Left cardiac atrium (tissue), 4 donors: ENCODE measurements around the gene GSG1L. TPM values are rescaled to one million over a fixed set of nuclear protein-coding genes. Genes with fewer than 3 reads are reported as not detected.
A peak's percentile ranks its signal among the peaks of the same experiment; 100 is the strongest.
"Not testable (repeated sequence)": the region's sequence is repeated elsewhere in the genome, so short reads cannot be mapped to it uniquely, and the experiment has no call there.

Experiments
- ATAC-seq, 2 donors: fragments of 200-7000 bp; cut with Tn5 transposase; one replicate each; pipeline ENCODE4 v1.9.1; 2020; ENCODE audit warnings: mild to moderate bottlenecking in 2 of 2, moderate library complexity in 2 of 2
- DNase-seq: peaks from one replicate; pipeline ENCODE4 v3.0.0-alpha.2; 2020
- intact Hi-C, 2 donors: fragments of 100-400 bp; cut with DNase I; formaldehyde crosslinking; loops; one replicate each; pipeline versions ENCODE4 v1.14.1 to v1.15.1; 2022 to 2023
- total RNA-seq, 2 donors: library from RNA; stranded (reverse); fragmentation: NEBNext Ultra II Directional; extraction: Animal tissue kit (Norgen Biotek cat#: 25700); gene quantifications; one replicate each; pipeline ENCODE4 v1.2.1, GENCODE V29; 2021
- donor health status: DM: no; HTN: yes; CAD: no.
- donor health status: DM: no; HTN: yes; CAD: no; lungs with severe emphysema.
- donor health status: DM: yes; HTN: yes; CAD: no.
- donor health status: Dilated cardiomyopathy.

GSG1L gene
- total RNA-seq, 2 donors from 2014 or later = 10.5 to 63.9 TPM

DNA sequence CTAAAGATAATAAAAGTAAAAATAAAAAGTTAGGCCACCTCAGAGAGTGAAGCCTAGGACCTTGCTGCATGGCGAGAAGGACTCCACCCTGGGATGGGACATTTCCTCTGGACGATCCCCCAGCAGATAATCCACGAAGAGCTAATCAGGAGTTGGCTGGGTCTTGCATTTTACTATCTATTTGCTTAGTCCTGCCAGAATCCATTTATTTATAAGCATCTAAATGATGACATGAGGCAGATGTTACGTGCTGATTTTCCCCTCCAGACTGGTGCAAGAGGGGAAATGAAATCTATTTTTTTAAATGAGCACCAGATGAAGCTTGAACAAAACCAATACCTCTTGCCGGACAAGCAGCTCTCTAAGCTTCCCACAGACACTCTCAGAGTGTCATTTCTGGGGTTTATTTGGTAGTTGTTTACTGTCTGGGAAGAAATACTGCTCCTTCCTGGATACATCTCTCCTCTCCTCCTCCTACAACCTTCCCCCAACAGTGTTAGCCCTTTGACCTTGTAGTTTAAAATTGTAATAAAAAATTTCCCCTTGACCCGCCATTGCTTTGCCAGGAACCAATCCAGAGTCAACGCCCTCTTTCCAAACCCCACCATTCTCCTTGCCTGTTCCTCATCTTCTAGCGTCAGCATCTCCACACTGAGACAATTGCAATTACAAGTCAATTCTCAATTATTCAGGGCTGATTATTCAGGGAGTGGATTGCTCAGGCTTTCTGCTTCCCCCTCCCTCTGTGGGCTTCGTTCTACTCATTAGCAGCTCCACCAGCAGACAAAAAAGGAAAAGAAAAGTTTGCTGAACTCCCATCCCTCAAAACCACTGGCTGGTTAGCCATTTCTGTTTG lies 63.0 kb downstream of the GSG1L start:
- ATAC-seq (no peak), DNase-seq (no peak)
- intact Hi-C loops = no loop called here

DNA sequence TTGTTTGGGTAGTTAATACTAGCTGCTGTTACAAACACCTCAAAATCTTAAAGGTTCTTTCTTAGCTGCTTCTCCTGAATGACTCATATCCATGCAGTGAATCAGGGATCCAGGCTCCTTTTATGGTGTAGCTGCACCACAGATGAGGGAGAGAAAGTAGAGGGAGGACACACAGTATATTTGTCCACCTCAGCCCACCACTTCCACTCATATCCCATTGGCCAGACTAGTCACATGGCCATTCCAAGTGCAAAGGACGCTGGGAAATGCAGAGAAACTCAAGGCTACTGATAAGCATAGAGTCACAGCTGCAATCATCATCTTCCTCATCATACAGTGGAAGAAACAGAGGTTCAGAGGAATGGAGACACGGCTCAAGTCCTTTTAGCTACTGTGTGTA lies 63.8 kb downstream of the GSG1L start:
- intact Hi-C loops = no loop called here
- DNase-seq = no peak
- peak in 1 of 2 donors; percentile 12 for ATAC-seq

- ATAC-seq (no peak), DNase-seq (no peak)
- intact Hi-C loops = no loop called here
Observed at GRCh38 chr16:27995378-27995777, 68.1 kb downstream of the GSG1L start.

GRCh38 chr16:27994686-27995085 lies 68.8 kb downstream of the GSG1L start:
- DNase-seq = no peak

GRCh38 chr16:27993587-27993986 lies 69.9 kb downstream of the GSG1L start:
- DNase-seq (no peak), ATAC-seq (no peak)
- intact Hi-C loops = no loop called here

More at GRCh38 chr16:27994686-27995085, 68.8 kb downstream of the GSG1L start:
- intact Hi-C loops = no loop called here
- ATAC-seq = peak in 1 of 2 donors; percentile 29

DNA sequence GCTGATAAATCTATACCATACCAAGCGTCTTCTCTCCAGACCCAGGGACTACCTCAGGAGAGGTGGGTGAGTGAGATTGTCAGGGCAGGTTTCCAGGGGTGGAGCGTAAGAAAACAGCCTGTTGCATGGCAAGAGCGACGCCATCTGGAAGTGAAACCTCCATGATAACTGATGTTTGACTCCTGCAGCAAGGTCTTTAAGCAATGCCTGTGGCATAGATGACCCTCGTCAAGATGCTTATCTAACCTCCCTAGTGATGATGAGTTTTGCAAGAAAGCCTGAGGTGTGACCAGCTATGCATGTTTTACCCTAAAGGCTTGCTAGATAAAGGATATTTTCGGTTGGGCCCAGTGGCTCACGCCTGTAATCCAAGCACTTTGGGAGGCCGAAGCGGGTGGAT lies 71.6 kb downstream of the GSG1L start:
- intact Hi-C loops = no loop called here
- no peak for DNase-seq

GRCh38 chr16:27985981-27986380 lies 77.5 kb downstream of the GSG1L start:
- ATAC-seq (no peak), DNase-seq (no peak)
- intact Hi-C loops = loop anchor here in 1 of 2 donors (10.0 kb wide), 1 partner anchor 261 kb away; no protein-coding TSS in a partner anchor

More for the DNA sequence above, 71.6 kb downstream of the GSG1L start:
- ATAC-seq = no peak

- ATAC-seq (no peak), DNase-seq (no peak)
- intact Hi-C loops = loop anchor here in 1 of 2 donors (10.0 kb wide), 1 partner anchor 259 kb away; no protein-coding TSS in a partner anchor
Observed at GRCh38 chr16:27984121-27984520, 79.4 kb downstream of the GSG1L start.

DNA sequence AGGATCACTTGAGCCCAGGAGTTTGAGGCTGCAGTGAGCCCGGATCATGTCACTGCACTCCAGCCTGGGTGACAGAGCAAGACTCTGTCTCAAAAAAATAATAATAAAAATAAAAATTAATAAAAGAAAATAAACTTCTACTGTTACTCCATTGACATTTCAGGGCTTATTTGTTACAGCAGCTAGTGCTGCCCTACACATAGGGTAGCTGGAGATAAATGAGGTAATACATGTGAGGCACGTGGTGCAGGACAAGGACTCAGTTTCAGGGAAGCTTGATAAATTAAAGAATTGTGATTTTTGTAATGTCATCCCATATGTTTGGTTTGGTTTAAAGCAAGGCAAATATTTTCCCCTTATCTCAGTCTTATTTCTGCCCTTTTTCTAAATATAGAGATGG lies 80.3 kb downstream of the GSG1L start:
- intact Hi-C loops = loop anchor here in 1 of 2 donors (10.0 kb wide), 1 partner anchor 258 kb away; no protein-coding TSS in a partner anchor

GRCh38 chr16:27982184-27982583 lies 81.3 kb downstream of the GSG1L start:
- no peak for DNase-seq
- intact Hi-C loops = loop anchor here in 1 of 2 donors (10.0 kb wide), 1 partner anchor 257 kb away; no protein-coding TSS in a partner anchor
- no peak for ATAC-seq

More for the DNA sequence above, 80.3 kb downstream of the GSG1L start:
- DNase-seq (no peak), ATAC-seq (no peak)

DNA sequence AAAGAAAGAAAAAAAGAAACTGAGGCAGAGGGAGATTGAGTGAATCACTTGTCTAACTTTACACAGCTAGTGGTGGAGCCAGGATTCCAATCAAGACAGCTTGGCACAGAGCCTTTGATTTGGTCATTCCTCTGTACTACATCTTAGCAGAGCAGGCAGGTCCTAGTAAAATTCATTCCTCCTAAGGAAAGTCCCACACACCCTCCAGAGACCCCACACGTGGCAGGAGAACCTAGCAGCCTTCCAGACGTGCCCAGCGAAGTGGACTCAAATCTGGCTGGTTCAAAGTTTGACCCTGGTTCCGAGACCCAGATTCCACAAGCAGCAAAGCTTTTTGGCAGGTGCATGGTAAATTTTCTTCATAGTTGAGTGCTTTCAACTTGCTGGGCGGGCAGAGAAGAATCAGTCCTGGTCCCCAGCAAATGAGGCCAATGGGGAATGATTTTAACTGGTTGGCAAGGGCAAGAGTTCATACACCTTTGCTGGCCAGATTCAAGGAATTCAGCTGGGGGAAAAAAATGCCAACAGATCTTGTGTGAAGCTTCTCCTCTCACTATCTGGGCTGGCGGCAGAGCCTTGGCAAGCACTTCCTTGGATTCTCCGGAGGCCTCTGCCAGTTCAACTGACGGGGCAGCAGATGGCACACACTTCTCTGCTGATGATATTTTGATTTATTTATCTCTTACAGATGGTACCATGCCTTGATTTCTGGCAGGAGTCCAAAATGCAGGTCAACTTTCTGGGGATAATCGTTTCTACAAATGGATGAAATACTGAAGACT lies 82.4 kb downstream of the GSG1L start:
- DNase-seq (peak; percentile 51), ATAC-seq (peak; percentile 85 to 87)
- intact Hi-C loops = loop anchor here in 1 of 2 donors (10.0 kb wide), 1 partner anchor 256 kb away; no protein-coding TSS in a partner anchor

DNA sequence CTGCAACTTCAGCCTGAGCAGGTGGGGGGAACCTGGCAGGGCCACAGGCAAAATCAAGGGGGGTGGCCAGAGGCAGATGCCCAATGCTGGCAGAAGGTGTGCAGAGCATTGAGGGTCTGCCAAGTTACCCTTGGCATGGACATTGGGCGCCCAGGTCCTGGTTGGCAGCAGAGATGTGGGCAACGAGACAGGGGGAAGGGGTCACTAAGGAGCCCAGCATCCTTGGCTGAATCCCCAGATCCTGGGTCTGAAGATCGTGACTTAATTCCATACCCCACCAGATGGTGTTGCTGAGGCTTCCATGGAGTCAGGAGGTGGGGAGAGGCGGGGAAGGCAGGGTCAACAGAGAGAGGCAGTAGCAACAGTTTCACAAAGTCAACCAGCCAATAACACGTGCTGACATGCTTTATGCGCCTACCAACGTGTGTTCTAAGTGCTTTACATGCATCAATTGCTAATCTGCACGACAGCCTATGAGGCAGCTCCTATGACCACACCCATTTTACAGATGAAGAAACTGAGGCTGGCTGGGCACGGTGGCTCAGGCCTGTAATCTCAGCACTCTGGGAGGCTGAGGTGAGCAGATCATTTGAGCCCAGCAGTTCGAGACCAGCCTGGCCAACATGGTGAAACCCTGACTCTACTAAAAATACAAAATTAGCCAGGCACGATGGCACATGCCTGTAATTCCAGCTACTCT lies 83.3 kb downstream of the GSG1L start:
- intact Hi-C loops = loop anchor here in 1 of 2 donors (10.0 kb wide), 1 partner anchor 255 kb away; no protein-coding TSS in a partner anchor
- DNase-seq (no peak), ATAC-seq (peak; percentile 5 to 36)

GRCh38 chr16:27979668-27980067 lies 83.8 kb downstream of the GSG1L start:
- DNase-seq, ATAC-seq: not testable (repeated sequence)
- intact Hi-C loops = loop anchor here in 1 of 2 donors (10.0 kb wide), 1 partner anchor 255 kb away; no protein-coding TSS in a partner anchor

DNA sequence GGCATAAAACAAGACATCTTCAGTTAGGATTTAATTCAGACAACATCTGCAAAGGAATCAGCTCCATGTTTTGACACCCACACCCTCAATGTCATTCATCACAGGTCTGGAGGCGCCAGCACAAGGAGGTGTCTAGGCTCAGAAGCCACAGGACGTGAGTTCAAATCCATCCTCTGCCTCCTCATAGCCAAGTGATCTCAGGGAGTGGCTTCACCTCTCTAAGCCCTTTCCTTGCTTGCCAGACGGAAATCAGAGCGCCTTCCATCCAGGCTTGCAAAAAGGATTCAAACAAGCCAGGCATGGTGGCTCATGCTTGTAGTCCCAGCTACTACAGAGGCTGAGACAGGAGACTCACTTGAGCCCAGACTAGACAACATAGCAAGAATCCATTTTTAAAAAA lies 84.6 kb downstream of the GSG1L start:
- ATAC-seq = no peak
- intact Hi-C loops = no loop called here
- no peak for DNase-seq

- intact Hi-C loops = no loop called here
- ATAC-seq (peak; percentile 78 to 85), DNase-seq (peak; percentile 70)
Observed at GRCh38 chr16:27977966-27978365, 85.5 kb downstream of the GSG1L start.

- intact Hi-C loops = no loop called here
- ATAC-seq (no peak), DNase-seq (no peak)
Observed at GRCh38 chr16:27976990-27977389, 86.5 kb downstream of the GSG1L start.

GRCh38 chr16:27974896-27975540 lies 88.5 kb downstream of the GSG1L start:
- intact Hi-C loops = loop anchor here in 1 of 2 donors (5.0 kb wide), 1 partner anchor 97 kb away; no protein-coding TSS in a partner anchor
- no peak for ATAC-seq

DNA sequence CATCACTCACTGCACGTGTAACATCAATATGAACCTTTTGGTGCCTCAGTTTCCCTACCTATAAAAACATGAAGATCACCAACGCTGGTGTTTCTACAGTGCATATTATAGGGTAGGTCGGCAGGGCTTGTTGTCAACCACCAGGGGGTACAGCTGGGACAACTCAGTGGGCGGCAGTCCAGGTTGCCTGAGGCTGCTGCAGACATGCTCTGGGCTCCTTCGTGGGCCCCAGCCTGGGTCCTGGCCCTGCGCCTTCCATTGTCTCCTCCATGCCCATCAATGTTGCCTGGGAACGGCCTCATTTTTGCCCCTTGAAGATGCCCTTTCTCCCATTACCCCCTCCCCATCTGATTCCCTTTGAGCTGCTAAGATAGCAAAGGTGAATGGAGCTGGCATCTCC lies 89.8 kb downstream of the GSG1L start:
- DNase-seq = no peak
- intact Hi-C loops = loop anchor here (2.0 to 5.0 kb wide), 2 partner anchors 97 to 99 kb away; no protein-coding TSS in a partner anchor
- no peak for ATAC-seq

More at GRCh38 chr16:27974896-27975540, 88.5 kb downstream of the GSG1L start:
- DNase-seq = no peak
